ENCODE results near the gene MST1.

Gene MST1

GRCh38 chr3:49641921-49642707, 47.2 kb downstream of the MST1 start:
- Histone ChIP-seq H3K36me3 (ENCODE audit: control insufficient read depth in 2 of 2, insufficient read depth in 1 of 2, low read length in 2 of 2) (peaks cover 0 to 4% of the 10 kb centered on the region in 2 experiments; a peak in 1 of 3 replicates), H3K9me3 (ENCODE audit: control insufficient read depth, insufficient read depth, low read depth, low read length) (no peaks in the 10 kb centered on the region), H3K4me1 (ENCODE audit: control insufficient read depth, insufficient read depth, low read length) (no peaks in the 10 kb centered on the region), H3K27ac (ENCODE audit: extremely low read depth, low read depth, low read length) (no peak overlapping the region), H3K4me3 (ENCODE audit: low read depth, low read length) (no peak overlapping the region)
- CTCF ChIA-PET, result no interaction called here
- POLR2A ChIA-PET, result no interaction called here
- TF ChIP-seq ZNF24 (tag by site-specific recombination; IDR thresholded peaks at IDR 0.05), result no peak
- TF ChIP-seq ZNF157 (tag by site-specific recombination; IDR thresholded peaks at IDR 0.05), result no peak
- no peak for TF ChIP-seq ZNF280C (tag by site-specific recombination; IDR thresholded peaks at IDR 0.05)
- no peak for TF ChIP-seq ZNF16 (tag by site-specific recombination; IDR thresholded peaks at IDR 0.05; ENCODE audit: low read depth)
- no peak for TF ChIP-seq ZXDB (tag by site-specific recombination; IDR thresholded peaks at IDR 0.05)
- TF ChIP-seq HOXA7 (CRISPR knock-in tag; IDR thresholded peaks at IDR 0.05; ENCODE audit: borderline replicate concordance), result no peak
- no peak for TF ChIP-seq ZSCAN30 (tag by site-specific recombination; IDR thresholded peaks at IDR 0.05)
- no peak for TF ChIP-seq ZSCAN5A (tag by site-specific recombination; IDR thresholded peaks at IDR 0.05)
- no peak for TF ChIP-seq INSM2 (tag by site-specific recombination; IDR thresholded peaks at IDR 0.05)
- TF ChIP-seq ZNF140 (tag by site-specific recombination; IDR thresholded peaks at IDR 0.05), result no peak
- TF ChIP-seq ZNF239 (tag by site-specific recombination; IDR thresholded peaks at IDR 0.05), result no peak
- no peak for TF ChIP-seq ZNF704 (tag by site-specific recombination; IDR thresholded peaks at IDR 0.05)
- no peak for TF ChIP-seq ATF2 (tag by site-specific recombination; IDR thresholded peaks at IDR 0.05; ENCODE audit: low read depth)
- no peak for TF ChIP-seq ZNF792 (tag by site-specific recombination; IDR thresholded peaks at IDR 0.05)
- no peak for TF ChIP-seq RBAK (tag by site-specific recombination; IDR thresholded peaks at IDR 0.05)

- Histone ChIP-seq H3K27ac (ENCODE audit: extremely low read depth, low read depth, low read length) (no peak overlapping the region), H3K4me1 (ENCODE audit: control insufficient read depth, insufficient read depth, low read length) (no peaks in the 10 kb centered on the region), H3K36me3 (ENCODE audit: control insufficient read depth in 2 of 2, insufficient read depth in 1 of 2, low read length in 2 of 2) (peaks cover 0 to 4% of the 10 kb centered on the region in 2 experiments; a peak in 1 of 3 replicates), H3K4me3 (ENCODE audit: low read depth, low read length) (no peak overlapping the region), H3K9me3 (ENCODE audit: control insufficient read depth, insufficient read depth, low read depth, low read length) (no peaks in the 10 kb centered on the region)
- ChIA-PET POLR2A (no interaction called here), CTCF (no interaction called here)
- TF ChIP-seq ZNF23 (tag by site-specific recombination; IDR thresholded peaks at IDR 0.05; ENCODE audit: borderline replicate concordance), result no peak
- TF ChIP-seq ZNF529 (tag by site-specific recombination; IDR thresholded peaks at IDR 0.05; ENCODE audit: insufficient replicate concordance), result no peak
- TF ChIP-seq ZNF513 (tag by site-specific recombination; IDR thresholded peaks at IDR 0.05), result no peak
- TF ChIP-seq SP2 (tag by site-specific recombination; IDR thresholded peaks at IDR 0.05), result no peak
These were observed 48.0 kb downstream of the MST1 start for GRCh38 chr3:49641292-49641691.

All from HEK293 (cell line).